Upper lobe of left lung (tissue), 4 donors: Measurements from ENCODE around the gene TPM1.

Source experiments
- CTCF ChIP-seq, 6 experiments: fragments of 450-650 bp in 4 of 6; fragments of 200-600 bp in 2 of 6; sonication (generic) in 2 of 6; IDR thresholded peaks; one replicate each; pipeline ENCODE4 v1.5.1; 2016 to 2019; ENCODE audit warnings: antibody characterized with exemption in 6 of 6
- EP300 ChIP-seq, 4 donors: sonication (generic); formaldehyde crosslinking; IDR thresholded peaks; one replicate each; pipeline ENCODE4 v1.5.1; 2017; ENCODE audit warnings: antibody characterized with exemption in 4 of 4, control low read depth in 2 of 4
- POLR2A ChIP-seq, 4 donors: fragments of 450-650 bp; IDR thresholded peaks; one replicate each; pipeline ENCODE4 v1.5.1; 2016 to 2017; ENCODE audit warnings: antibody characterized with exemption in 4 of 4, mild to moderate bottlenecking in 2 of 4

GRCh38 chr15:63111481-63111880 is 68.9 kb downstream of the TPM1 start:
- no peak for TF ChIP-seq CTCF (IDR thresholded peaks at IDR 0.05)
- no peak for TF ChIP-seq POLR2A (IDR thresholded peaks at IDR 0.05)
- no peak for TF ChIP-seq EP300 (IDR thresholded peaks at IDR 0.05)
